Thymus (tissue), 11 donors: Measurements from ENCODE around the gene USP32. TPM values are rescaled to one million over a fixed set of nuclear protein-coding genes. Genes with fewer than 3 reads are reported as not detected.

Experiments
- DNase-seq, 9 donors: peaks; one replicate each; pipeline ENCODE4 v3.0.0-alpha.2; 2013; ENCODE audit warnings: low spot score in 9 of 9, low read depth in 6 of 9, missing footprints in 1 of 9
- H3K27ac ChIP-seq, 2 donors: one replicate each; pipeline ENCODE4 v1.5.1; 2013; ENCODE audit warnings: control low read depth in 1 of 2, low read depth in 1 of 2, low read length in 1 of 2, mild to moderate bottlenecking in 1 of 2, moderate library complexity in 1 of 2
- H3K27me3 ChIP-seq, 2 donors: one replicate each; pipeline ENCODE4 v1.5.1; 2013; ENCODE audit warnings: low read length in 1 of 2; ENCODE audit not compliant: control insufficient read depth in 2 of 2, insufficient read depth in 1 of 2
- H3K36me3 ChIP-seq, 2 donors: one replicate each; pipeline ENCODE4 v1.5.1; 2013; ENCODE audit warnings: low read length in 1 of 2, mild to moderate bottlenecking in 1 of 2, moderate library complexity in 1 of 2; ENCODE audit not compliant: control insufficient read depth in 2 of 2, insufficient read depth in 2 of 2
- H3K4me1 ChIP-seq, 2 donors: one replicate each; pipeline ENCODE4 v1.5.1; 2013; ENCODE audit warnings: low read length in 2 of 2; ENCODE audit not compliant: control insufficient read depth in 2 of 2, insufficient read depth in 2 of 2
- H3K4me3 ChIP-seq, 2 donors: one replicate each; pipeline ENCODE4 v1.5.1; 2013; ENCODE audit warnings: low read length in 2 of 2, control low read depth in 1 of 2, mild to moderate bottlenecking in 1 of 2
- H3K9me3 ChIP-seq, 2 donors: one replicate each; pipeline ENCODE4 v1.5.1; 2013; ENCODE audit warnings: low read length in 1 of 2, mild to moderate bottlenecking in 1 of 2; ENCODE audit not compliant: control insufficient read depth in 2 of 2, insufficient read depth in 1 of 2
- WGBS: extraction: QIAGEN DNeasy Blood & Tissue Kit; methylation state at CpG from one replicate; pipeline ENCODE4 v1.1.7; 2013; 5-methylcytosine and 5-hydroxymethylcytosine counted together
- polyA plus RNA-seq: library from polyadenylated mRNA; stranded (reverse); fragments of 200-250 nt; gene quantifications from one replicate; pipeline ENCODE4 v1.2.3, GENCODE V29; 2013
- total RNA-seq: library from RNA; stranded (reverse); fragments of 120-200 nt; gene quantifications from one replicate; pipeline ENCODE4 v1.2.4, GENCODE V29; 2013
- donor health status: healthy.

Gene USP32
- total and polyA plus RNA-seq, 2 donors = 10.0 to 26.4 TPM

- H3K4me1 ChIP-seq = no peaks in the 10 kb centered on the region
- H3K36me3 ChIP-seq = no peaks in the 10 kb centered on the region
- DNase-seq = no peak
- no peaks in the 10 kb centered on the region for H3K9me3 ChIP-seq
- WGBS = 87% methylated on average over 19 of the region's 19 CpGs
- H3K4me3 ChIP-seq = no peak overlapping the region
- H3K27ac ChIP-seq = no peak overlapping the region
- H3K27me3 ChIP-seq = peaks cover 0 to 56% of the 10 kb centered on the region in 2 donors
Measured at GRCh38 chr17:60158751-60159478, 233.0 kb downstream of the USP32 start.

GRCh38 chr17:60157487-60158040, 234.4 kb downstream of the USP32 start:
- Histone ChIP-seq H3K27ac (no peak overlapping the region), H3K36me3 (no peaks in the 10 kb centered on the region), H3K9me3 (no peaks in the 10 kb centered on the region), H3K4me1 (no peaks in the 10 kb centered on the region), H3K27me3 (peaks cover 3 to 61% of the 10 kb centered on the region in 2 donors), H3K4me3 (no peak overlapping the region)
- no peak for DNase-seq
- 92% methylated on average over 18 of the region's 18 CpGs for WGBS

- Histone ChIP-seq H3K27ac (no peak overlapping the region), H3K4me1 (no peaks in the 10 kb centered on the region), H3K4me3 (no peak overlapping the region), H3K36me3 (no peaks in the 10 kb centered on the region), H3K9me3 (peaks cover 0 to 4% of the 10 kb centered on the region in 2 donors), H3K27me3 (peaks cover 6 to 62% of the 10 kb centered on the region in 2 donors)
- WGBS = 97% methylated on average over 8 of the region's 8 CpGs
- no peak for DNase-seq
Measured at GRCh38 chr17:60156746-60157145, 235.2 kb downstream of the USP32 start.

- 88% methylated on average over 9 of the region's 9 CpGs for WGBS
- Histone ChIP-seq H3K9me3 (peaks cover 1 to 4% of the 10 kb centered on the region in 2 donors), H3K4me3 (no peak overlapping the region), H3K4me1 (peaks cover 2 to 4% of the 10 kb centered on the region in 2 donors), H3K27ac (no peak overlapping the region), H3K27me3 (peaks cover 14 to 64% of the 10 kb centered on the region in 2 donors), H3K36me3 (no peaks in the 10 kb centered on the region)
- no peak for DNase-seq
Measured at GRCh38 chr17:60155815-60156214, 236.1 kb downstream of the USP32 start.

GRCh38 chr17:60155427-60155814, 236.5 kb downstream of the USP32 start:
- H3K4me1 ChIP-seq = peaks cover 2 to 4% of the 10 kb centered on the region in 2 donors

GRCh38 chr17:60154616-60155426, 237.1 kb downstream of the USP32 start:
- H3K4me1 ChIP-seq = peaks cover 2 to 4% of the 10 kb centered on the region in 2 donors
- H3K36me3 ChIP-seq = no peaks in the 10 kb centered on the region
- 92% methylated on average over 14 of the region's 14 CpGs for WGBS
- peaks cover 23 to 70% of the 10 kb centered on the region in 2 donors for H3K27me3 ChIP-seq
- no peak for DNase-seq
- H3K9me3 ChIP-seq = peaks cover 1 to 4% of the 10 kb centered on the region in 2 donors
- H3K4me3 ChIP-seq = no peak overlapping the region
- no peak overlapping the region for H3K27ac ChIP-seq

More at GRCh38 chr17:60155427-60155814, 236.5 kb downstream of the USP32 start:
- Histone ChIP-seq H3K36me3 (no peaks in the 10 kb centered on the region), H3K27ac (no peak overlapping the region), H3K27me3 (peaks cover 17 to 67% of the 10 kb centered on the region in 2 donors), H3K4me3 (no peak overlapping the region), H3K9me3 (peaks cover 1 to 4% of the 10 kb centered on the region in 2 donors)
- no peak for DNase-seq
- WGBS = 93% methylated on average over 3 of the region's 3 CpGs

GRCh38 chr17:60153606-60154390, 238.1 kb downstream of the USP32 start:
- H3K4me3 ChIP-seq = no peak overlapping the region
- 87% methylated on average over 12 of the region's 12 CpGs for WGBS
- peaks cover 30 to 75% of the 10 kb centered on the region in 2 donors for H3K27me3 ChIP-seq
- peaks cover 1 to 4% of the 10 kb centered on the region in 2 donors for H3K9me3 ChIP-seq
- no peak overlapping the region for H3K27ac ChIP-seq
- no peak for DNase-seq
- peaks cover 2 to 4% of the 10 kb centered on the region in 2 donors for H3K4me1 ChIP-seq
- H3K36me3 ChIP-seq = no peaks in the 10 kb centered on the region

GRCh38 chr17:60151355-60151754, 240.6 kb downstream of the USP32 start:
- WGBS = 37% methylated on average over 5 of the region's 5 CpGs
- H3K27me3 ChIP-seq = peaks cover 40 to 88% of the 10 kb centered on the region in 2 donors
- H3K4me3 ChIP-seq = no peak overlapping the region
- H3K36me3 ChIP-seq = no peaks in the 10 kb centered on the region
- peak in 2 of 9 donors; percentile 21 to 36 for DNase-seq
- peaks cover 1 to 4% of the 10 kb centered on the region in 2 donors for H3K9me3 ChIP-seq
- peaks cover 2 to 4% of the 10 kb centered on the region in 2 donors for H3K4me1 ChIP-seq
- no peak overlapping the region for H3K27ac ChIP-seq
